Subcutaneous abdominal adipose tissue (tissue), 5 donors: Measurements from ENCODE around the gene MAP3K5.
A peak's percentile ranks its signal among the peaks of the same experiment; 100 is the strongest.

Experiments used
- H3K27ac ChIP-seq: one replicate; pipeline ENCODE4 v1.7.0; 2013; ENCODE audit warnings: low read depth, mild to moderate bottlenecking, inconsistent platforms, low read length, moderate library complexity
- H3K27me3 ChIP-seq, 5 donors: one replicate each; pipeline ENCODE4 v1.7.0; 2013; ENCODE audit warnings: low read length in 5 of 5, inconsistent platforms in 1 of 5; ENCODE audit not compliant: control insufficient read depth in 5 of 5, insufficient read depth in 4 of 5
- H3K36me3 ChIP-seq, 5 donors: one replicate each; pipeline ENCODE4 v1.7.0; 2013; ENCODE audit warnings: low read length in 5 of 5; ENCODE audit not compliant: control insufficient read depth in 5 of 5, insufficient read depth in 5 of 5
- H3K4me1 ChIP-seq, 5 donors: one replicate each; pipeline ENCODE4 v1.7.0; 2013; ENCODE audit warnings: low read length in 5 of 5, mild to moderate bottlenecking in 3 of 5, moderate library complexity in 1 of 5; ENCODE audit not compliant: control insufficient read depth in 5 of 5, insufficient read depth in 5 of 5
- H3K4me3 ChIP-seq, 5 donors: one replicate each; pipeline ENCODE4 v1.7.0; 2013; ENCODE audit warnings: low read length in 5 of 5, low read depth in 1 of 5
- H3K9ac ChIP-seq, 5 donors: one replicate each; pipeline ENCODE4 v1.7.0; 2013; ENCODE audit warnings: low read length in 5 of 5, mild to moderate bottlenecking in 4 of 5, moderate library complexity in 3 of 5
- H3K9me3 ChIP-seq, 5 donors: one replicate each; pipeline ENCODE4 v1.7.0; 2013; ENCODE audit warnings: low read length in 5 of 5; ENCODE audit not compliant: control insufficient read depth in 5 of 5
- donor health status: healthy.
- donor health status: healthy.
- donor health status: healthy.
- donor health status: healthy.
- donor health status: healthy.

The MAP3K5 gene

DNA sequence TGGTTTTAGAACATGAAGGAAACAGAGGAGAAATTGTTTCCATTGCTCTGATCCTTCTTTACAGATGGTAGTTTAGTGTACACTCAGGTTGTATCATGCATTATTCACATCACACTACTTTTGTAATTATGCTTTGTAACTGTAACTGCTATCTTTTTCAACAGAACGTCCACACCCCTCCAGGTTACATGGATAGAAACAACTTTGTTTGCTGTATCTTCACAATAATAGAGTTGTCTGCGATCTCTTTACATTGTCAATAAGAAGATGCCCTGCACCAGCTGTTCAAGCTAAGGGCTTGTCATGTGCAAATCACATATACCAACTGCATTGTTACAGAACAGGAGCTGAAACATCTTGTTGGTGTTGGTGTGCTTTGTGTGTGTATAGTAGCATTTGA, 174.2 kb downstream of the MAP3K5 start:
- no peak overlapping the region for H3K4me3 ChIP-seq
- no peaks in the 10 kb centered on the region for H3K9me3 ChIP-seq
- no peaks in the 10 kb centered on the region for H3K4me1 ChIP-seq
- peaks cover 13 to 37% (median 25%) of the 10 kb centered on the region in 5 donors for H3K36me3 ChIP-seq
- H3K27ac ChIP-seq, result no peak overlapping the region
- H3K27me3 ChIP-seq, result no peaks in the 10 kb centered on the region
- H3K9ac ChIP-seq, result no peak overlapping the region

DNA sequence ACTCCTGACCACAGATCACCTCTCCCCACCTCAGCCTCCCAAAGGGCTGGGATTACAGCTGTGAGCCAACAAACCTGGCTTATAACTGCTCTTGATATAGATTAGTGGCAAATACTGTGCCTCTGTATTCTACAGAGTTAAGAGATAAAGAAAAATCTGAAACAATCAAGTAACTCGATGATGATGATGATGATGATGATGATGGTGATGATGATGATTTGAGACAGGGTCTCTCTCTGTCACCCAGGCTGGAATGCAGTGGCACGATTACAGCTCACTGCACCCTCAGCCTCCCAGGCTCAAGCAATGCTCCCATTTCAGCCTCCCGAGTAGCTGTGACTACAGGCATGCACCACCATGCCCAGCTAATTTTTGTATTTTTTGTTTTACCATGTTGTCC, 175.8 kb downstream of the MAP3K5 start:
- Histone ChIP-seq H3K9me3 (no peaks in the 10 kb centered on the region), H3K9ac (no peak overlapping the region), H3K4me1 (no peaks in the 10 kb centered on the region), H3K4me3 (no peak overlapping the region), H3K27me3 (no peaks in the 10 kb centered on the region), H3K36me3 (peaks cover 8 to 35% (median 19%) of the 10 kb centered on the region in 5 donors), H3K27ac (no peak overlapping the region)

DNA sequence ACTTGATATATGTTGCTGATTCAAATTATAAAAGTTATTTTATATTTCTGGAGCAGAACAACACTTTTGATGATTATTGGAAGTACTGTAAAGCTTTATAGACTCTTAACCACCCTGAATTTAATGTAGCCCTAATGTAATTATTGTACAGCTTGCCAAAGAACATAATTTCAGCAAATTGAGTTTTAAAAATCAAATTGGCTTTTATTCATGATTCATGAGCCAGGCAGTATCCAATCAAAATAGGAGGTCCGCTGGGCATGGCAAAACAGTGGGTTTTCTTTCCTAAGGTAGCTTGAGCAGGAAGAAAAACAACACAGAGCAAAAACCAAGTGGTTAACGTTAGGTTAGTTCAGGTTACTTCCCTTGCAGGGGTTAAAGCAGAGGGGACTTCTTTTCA, 177.3 kb downstream of the MAP3K5 start:
- H3K36me3 ChIP-seq, result peaks cover 8 to 31% (median 15%) of the 10 kb centered on the region in 5 donors
- H3K27me3 ChIP-seq, result no peaks in the 10 kb centered on the region
- no peak overlapping the region for H3K9ac ChIP-seq
- peaks cover 0 to 6% (median 0%) of the 10 kb centered on the region in 5 donors for H3K4me1 ChIP-seq
- no peak overlapping the region for H3K4me3 ChIP-seq
- H3K27ac ChIP-seq, result no peak overlapping the region
- H3K9me3 ChIP-seq, result no peaks in the 10 kb centered on the region

- H3K27me3 ChIP-seq, result no peaks in the 10 kb centered on the region
- H3K4me1 ChIP-seq, result peaks cover 0 to 7% (median 0%) of the 10 kb centered on the region in 5 donors
- no peak overlapping the region for H3K27ac ChIP-seq
- H3K9me3 ChIP-seq, result no peaks in the 10 kb centered on the region
- H3K9ac ChIP-seq, result no peak overlapping the region
- peaks cover 4 to 24% (median 13%) of the 10 kb centered on the region in 5 donors for H3K36me3 ChIP-seq
- no peak overlapping the region for H3K4me3 ChIP-seq
These were observed 177.9 kb downstream of the MAP3K5 start for GRCh38 chr6:136614350-136614749.

DNA sequence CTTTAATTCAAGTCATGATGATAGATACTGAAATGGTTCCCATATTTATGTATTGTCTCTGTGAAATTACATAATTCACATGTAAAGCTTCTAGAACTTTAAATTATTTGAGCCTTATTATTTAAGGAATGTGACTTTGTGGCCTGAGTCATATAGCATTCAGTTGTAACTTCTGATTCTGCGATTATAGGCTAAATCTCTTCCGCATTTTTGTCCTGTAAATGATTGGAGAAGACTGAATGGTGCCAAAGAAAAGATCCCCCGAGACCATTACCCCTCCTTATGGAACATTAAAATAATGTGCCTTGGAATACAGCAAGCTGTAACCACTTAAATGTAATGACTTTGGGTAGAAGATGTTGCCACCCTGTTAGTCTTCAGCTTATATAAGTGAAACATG, 178.8 kb downstream of the MAP3K5 start:
- Histone ChIP-seq H3K9ac (no peak overlapping the region), H3K27ac (no peak overlapping the region), H3K27me3 (no peaks in the 10 kb centered on the region), H3K36me3 (peaks cover 0 to 19% (median 8%) of the 10 kb centered on the region in 5 donors), H3K4me3 (no peak overlapping the region), H3K4me1 (peaks cover 0 to 7% (median 0%) of the 10 kb centered on the region in 5 donors), H3K9me3 (no peaks in the 10 kb centered on the region)

DNA sequence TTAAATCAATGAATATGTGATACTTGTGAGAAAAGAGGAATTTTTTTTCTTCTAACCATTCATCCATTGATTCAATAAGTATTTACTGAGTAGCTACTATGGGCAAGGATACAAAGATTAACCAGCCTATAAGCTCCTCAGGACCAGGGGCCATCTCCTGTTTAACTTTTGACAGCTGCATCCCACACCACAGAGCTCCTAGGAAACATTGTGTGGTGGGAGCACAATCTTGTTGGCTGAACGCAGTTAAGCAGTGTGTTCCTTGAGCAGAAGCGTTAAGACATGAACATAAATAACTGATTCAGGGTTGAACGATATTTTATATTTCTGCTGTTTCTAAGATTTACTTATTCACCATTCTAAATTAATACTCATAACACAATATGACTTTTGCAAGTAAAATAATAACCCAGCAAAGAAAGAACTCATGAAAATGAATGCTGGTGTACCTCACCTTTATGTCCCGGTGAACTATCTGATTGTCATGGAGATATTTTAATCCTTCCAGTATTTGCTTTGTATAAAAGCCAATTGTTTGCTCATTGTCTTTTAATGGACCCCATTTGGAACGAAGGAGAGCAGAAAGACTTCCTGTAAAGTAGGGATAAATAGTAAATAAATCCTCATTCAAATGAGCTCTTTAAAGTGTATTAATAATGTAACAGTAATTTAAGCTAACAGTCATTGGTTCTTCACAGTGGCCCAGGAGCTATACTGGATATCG, 179.4 kb downstream of the MAP3K5 start:
- H3K4me1 ChIP-seq, result peaks cover 0 to 10% (median 0%) of the 10 kb centered on the region in 5 donors
- H3K9ac ChIP-seq, result no peak overlapping the region
- H3K4me3 ChIP-seq, result no peak overlapping the region
- no peak overlapping the region for H3K27ac ChIP-seq
- peaks cover 0 to 15% (median 8%) of the 10 kb centered on the region in 5 donors for H3K36me3 ChIP-seq
- H3K9me3 ChIP-seq, result no peaks in the 10 kb centered on the region
- H3K27me3 ChIP-seq, result no peaks in the 10 kb centered on the region

DNA sequence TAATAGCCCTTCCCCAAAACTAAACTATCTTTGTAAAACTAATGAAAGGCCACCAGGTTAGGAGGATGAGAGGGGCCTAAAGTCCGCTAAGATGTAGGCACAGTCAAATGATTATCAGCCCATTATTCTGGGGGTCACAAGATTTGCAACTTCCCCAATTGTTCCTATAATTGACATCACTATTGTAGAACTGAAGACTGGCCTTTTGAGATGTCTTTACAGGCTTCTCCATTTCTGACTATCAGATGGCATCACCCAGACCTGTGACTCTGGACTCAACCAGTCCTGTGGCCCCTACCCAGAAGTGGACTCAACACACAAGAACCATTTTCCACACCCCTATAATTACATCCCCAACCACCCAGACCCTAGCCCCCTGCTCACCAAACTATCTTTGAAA, 180.5 kb downstream of the MAP3K5 start:
- Histone ChIP-seq H3K9me3 (no peaks in the 10 kb centered on the region), H3K27me3 (no peaks in the 10 kb centered on the region), H3K9ac (no peak overlapping the region), H3K4me3 (no peak overlapping the region), H3K4me1 (peaks cover 0 to 10% (median 0%) of the 10 kb centered on the region in 5 donors), H3K27ac (no peak overlapping the region), H3K36me3 (peaks cover 0 to 15% (median 8%) of the 10 kb centered on the region in 5 donors)

DNA sequence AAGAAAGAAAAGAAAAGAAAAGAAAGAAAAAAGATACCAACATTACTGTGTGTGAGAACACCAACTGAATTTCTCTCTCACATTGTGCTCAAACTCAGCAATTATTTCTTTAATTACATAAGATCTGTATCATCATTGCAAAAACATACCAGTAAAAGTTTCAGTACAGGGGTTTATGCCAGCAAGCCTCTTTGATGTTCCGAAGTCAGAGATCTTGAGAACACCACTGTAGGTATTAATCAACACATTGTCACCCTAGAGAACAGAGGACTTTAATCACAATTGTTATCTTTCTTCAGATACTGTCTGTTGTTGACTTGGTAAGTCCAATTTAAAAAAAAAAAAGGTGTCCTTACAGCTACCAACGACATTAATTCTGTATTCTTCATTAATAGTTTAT, 181.1 kb downstream of the MAP3K5 start:
- peaks cover 0 to 10% (median 0%) of the 10 kb centered on the region in 5 donors for H3K4me1 ChIP-seq
- H3K9ac ChIP-seq, result no peak overlapping the region
- H3K36me3 ChIP-seq, result peaks cover 0 to 18% (median 8%) of the 10 kb centered on the region in 5 donors
- no peaks in the 10 kb centered on the region for H3K9me3 ChIP-seq
- no peak overlapping the region for H3K27ac ChIP-seq
- no peaks in the 10 kb centered on the region for H3K27me3 ChIP-seq
- H3K4me3 ChIP-seq, result no peak overlapping the region

DNA sequence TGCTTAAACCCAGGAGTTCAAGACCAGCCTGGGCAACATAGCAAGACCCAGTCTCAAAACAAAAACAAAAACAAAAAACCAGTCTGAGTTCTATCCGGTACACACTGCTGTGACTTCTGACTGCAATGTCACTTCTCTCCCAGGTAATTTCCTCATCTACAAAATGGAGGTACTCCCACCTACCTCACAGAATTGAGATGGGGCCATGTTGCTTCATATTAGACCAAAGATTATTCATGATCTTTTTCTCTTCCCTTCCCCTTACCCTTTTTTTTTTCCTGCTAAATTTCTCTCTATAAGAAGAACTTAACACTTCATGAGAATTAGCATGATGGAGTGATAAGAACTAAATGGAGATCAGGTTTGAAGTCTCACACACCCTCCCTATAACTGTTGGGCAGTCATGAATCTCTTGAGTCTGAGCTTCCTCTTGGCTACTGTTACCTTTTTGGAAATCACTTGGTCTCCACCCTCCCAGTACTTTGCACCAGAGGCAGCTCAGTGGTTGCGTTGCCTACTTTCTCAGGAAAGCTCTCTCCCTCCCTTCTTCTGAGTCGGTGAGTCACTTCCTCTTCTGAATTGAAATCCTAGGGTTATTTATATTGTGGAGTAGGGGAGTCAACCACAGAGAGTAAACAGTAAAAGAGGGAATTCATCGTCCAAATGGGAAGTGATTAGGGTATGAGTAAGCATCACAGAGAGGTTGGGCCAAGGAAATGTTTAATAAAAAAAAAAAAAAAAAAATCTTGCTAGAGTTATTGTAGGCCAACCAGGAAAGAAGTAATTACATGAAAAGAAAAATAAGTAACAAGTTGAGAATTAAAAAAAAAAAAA, 182.2 kb downstream of the MAP3K5 start:
- no peak overlapping the region for H3K4me3 ChIP-seq
- no peaks in the 10 kb centered on the region for H3K27me3 ChIP-seq
- H3K9me3 ChIP-seq, result no peaks in the 10 kb centered on the region
- peaks cover 0 to 18% (median 9%) of the 10 kb centered on the region in 5 donors for H3K36me3 ChIP-seq
- peak overlapping the region; percentile 20 for H3K27ac ChIP-seq
- no peak overlapping the region for H3K9ac ChIP-seq
- peaks cover 0 to 10% (median 0%) of the 10 kb centered on the region in 5 donors for H3K4me1 ChIP-seq

GRCh38 chr6:136608991-136609390, 183.3 kb downstream of the MAP3K5 start:
- no peak overlapping the region for H3K27ac ChIP-seq
- peaks cover 0 to 10% (median 0%) of the 10 kb centered on the region in 5 donors for H3K4me1 ChIP-seq
- H3K36me3 ChIP-seq, result peaks cover 0 to 19% (median 16%) of the 10 kb centered on the region in 5 donors
- no peaks in the 10 kb centered on the region for H3K27me3 ChIP-seq
- no peak overlapping the region for H3K9ac ChIP-seq
- no peaks in the 10 kb centered on the region for H3K9me3 ChIP-seq
- no peak overlapping the region for H3K4me3 ChIP-seq
